Right lobe of liver (tissue), 4 donors: ENCODE data around the gene GSS.

Experiments used
- POLR2A ChIP-seq: fragments of 450-650 bp; IDR thresholded peaks from one replicate; pipeline ENCODE4 v1.6.1; 2017; ENCODE audit warnings: antibody characterized with exemption, mild to moderate bottlenecking
- TF ChIP-seq, protein P1 (sequence below), 4 donors: fragments of 200-600 bp in 3 of 4; fragments of 450-650 bp in 1 of 4; IDR thresholded peaks; one replicate each; pipeline versions ENCODE4 v1.5.1 to v1.8.0; 2016 to 2022; ENCODE audit warnings: antibody characterized with exemption in 4 of 4, mild to moderate bottlenecking in 2 of 4
- donor health status: DM: no; HTN: no; CAD: no.
- donor health status: DM: no; HTN: no; CAD: no.
- donor health status: DM: no; HTN: yes; CAD: no.

- TF ChIP-seq POLR2A, result no peak
- TF ChIP-seq, protein P1, sequence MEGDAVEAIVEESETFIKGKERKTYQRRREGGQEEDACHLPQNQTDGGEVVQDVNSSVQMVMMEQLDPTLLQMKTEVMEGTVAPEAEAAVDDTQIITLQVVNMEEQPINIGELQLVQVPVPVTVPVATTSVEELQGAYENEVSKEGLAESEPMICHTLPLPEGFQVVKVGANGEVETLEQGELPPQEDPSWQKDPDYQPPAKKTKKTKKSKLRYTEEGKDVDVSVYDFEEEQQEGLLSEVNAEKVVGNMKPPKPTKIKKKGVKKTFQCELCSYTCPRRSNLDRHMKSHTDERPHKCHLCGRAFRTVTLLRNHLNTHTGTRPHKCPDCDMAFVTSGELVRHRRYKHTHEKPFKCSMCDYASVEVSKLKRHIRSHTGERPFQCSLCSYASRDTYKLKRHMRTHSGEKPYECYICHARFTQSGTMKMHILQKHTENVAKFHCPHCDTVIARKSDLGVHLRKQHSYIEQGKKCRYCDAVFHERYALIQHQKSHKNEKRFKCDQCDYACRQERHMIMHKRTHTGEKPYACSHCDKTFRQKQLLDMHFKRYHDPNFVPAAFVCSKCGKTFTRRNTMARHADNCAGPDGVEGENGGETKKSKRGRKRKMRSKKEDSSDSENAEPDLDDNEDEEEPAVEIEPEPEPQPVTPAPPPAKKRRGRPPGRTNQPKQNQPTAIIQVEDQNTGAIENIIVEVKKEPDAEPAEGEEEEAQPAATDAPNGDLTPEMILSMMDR (IDR thresholded peaks at IDR 0.05), result no peak
Measured at GRCh38 chr20:34946661-34947060, 8.9 kb downstream of the GSS start.
